Neuron (in vitro differentiated cells): Measurements from ENCODE around the gene CRYBA4.
"Not testable (repeated sequence)": the region's sequence is repeated elsewhere in the genome, so short reads cannot be mapped to it uniquely, and the experiment has no call there.

Experiments used
- H2AFZ ChIP-seq: one replicate; pipeline ENCODE4 v1.6.1; 2013; ENCODE audit warnings: low read depth, mild to moderate bottlenecking, inconsistent platforms, low read length, moderate library complexity
- H3K27me3 ChIP-seq: one replicate; pipeline ENCODE4 v1.6.1; 2013; ENCODE audit warnings: low read length; ENCODE audit not compliant: insufficient read depth
- H3K36me3 ChIP-seq: one replicate; pipeline ENCODE4 v1.6.1; 2013; ENCODE audit warnings: low read length; ENCODE audit not compliant: insufficient read depth
- H3K4me1 ChIP-seq: one replicate; pipeline ENCODE4 v1.6.1; 2013; ENCODE audit warnings: low read length; ENCODE audit not compliant: insufficient read depth
- H3K4me3 ChIP-seq: 2 replicates; pipeline ENCODE4 v1.5.1; 2013; ENCODE audit warnings: mild to moderate bottlenecking, low read length, moderate library complexity
- H3K9me3 ChIP-seq: one replicate; pipeline ENCODE4 v1.6.1; 2013; ENCODE audit warnings: low read length

The CRYBA4 gene

GRCh38 chr22:26608129-26608528 is 13.6 kb upstream of the CRYBA4 start:
- Histone ChIP-seq H3K27me3 (no peaks in the 10 kb centered on the region), H2AFZ (no peak overlapping the region), H3K4me1 (no peaks in the 10 kb centered on the region), H3K36me3 (no peaks in the 10 kb centered on the region), H3K9me3 (no peaks in the 10 kb centered on the region), H3K4me3 (no peak overlapping the region)

- Histone ChIP-seq H3K4me3 (no peak overlapping the region), H3K27me3 (no peaks in the 10 kb centered on the region), H3K4me1 (peaks cover 5% of the 10 kb centered on the region), H2AFZ (no peak overlapping the region), H3K36me3 (no peaks in the 10 kb centered on the region), H3K9me3 (no peaks in the 10 kb centered on the region)
These were observed 12.5 kb upstream of the CRYBA4 start for GRCh38 chr22:26609287-26609686.

- H3K4me1 ChIP-seq: peaks cover 13% of the 10 kb centered on the region
- no peak overlapping the region for H3K4me3 ChIP-seq
These were observed 11.4 kb upstream of the CRYBA4 start for GRCh38 chr22:26610072-26610958.

GRCh38 chr22:26610996-26611395 is 10.8 kb upstream of the CRYBA4 start:
- H2AFZ ChIP-seq: no peak overlapping the region

More at GRCh38 chr22:26610072-26610958, 11.4 kb upstream of the CRYBA4 start:
- Histone ChIP-seq H3K27me3 (no peaks in the 10 kb centered on the region), H3K9me3 (no peaks in the 10 kb centered on the region), H3K36me3 (no peaks in the 10 kb centered on the region), H2AFZ (no peak overlapping the region)

GRCh38 chr22:26612652-26613051 is 9.1 kb upstream of the CRYBA4 start:
- Histone ChIP-seq H3K9me3 (no peaks in the 10 kb centered on the region), H3K4me1 (peaks cover 23% of the 10 kb centered on the region), H3K4me3 (no peak overlapping the region), H3K27me3 (no peaks in the 10 kb centered on the region), H3K36me3 (no peaks in the 10 kb centered on the region), H2AFZ (no peak overlapping the region)

More at GRCh38 chr22:26610996-26611395, 10.8 kb upstream of the CRYBA4 start:
- H3K9me3 ChIP-seq: no peaks in the 10 kb centered on the region
- peaks cover 13% of the 10 kb centered on the region for H3K4me1 ChIP-seq
- H3K4me3 ChIP-seq: no peak overlapping the region
- no peaks in the 10 kb centered on the region for H3K36me3 ChIP-seq
- H3K27me3 ChIP-seq: no peaks in the 10 kb centered on the region

GRCh38 chr22:26613753-26614152 is 8.0 kb upstream of the CRYBA4 start:
- not testable (repeated sequence) for H2AFZ ChIP-seq, H3K27me3 ChIP-seq, H3K4me3 ChIP-seq, H3K36me3 ChIP-seq, H3K9me3 ChIP-seq
- peaks cover 31% of the 10 kb centered on the region for H3K4me1 ChIP-seq

- Histone ChIP-seq H3K36me3 (no peaks in the 10 kb centered on the region), H3K27me3 (no peaks in the 10 kb centered on the region), H2AFZ (no peak overlapping the region), H3K4me3 (no peak overlapping the region), H3K4me1 (peaks cover 31% of the 10 kb centered on the region), H3K9me3 (no peaks in the 10 kb centered on the region)
These were observed 7.4 kb upstream of the CRYBA4 start for GRCh38 chr22:26614322-26614721.

GRCh38 chr22:26615149-26615548 is 6.6 kb upstream of the CRYBA4 start:
- Histone ChIP-seq H3K27me3 (no peaks in the 10 kb centered on the region), H3K4me1 (peaks cover 31% of the 10 kb centered on the region), H3K9me3 (no peaks in the 10 kb centered on the region), H2AFZ (no peak overlapping the region), H3K36me3 (no peaks in the 10 kb centered on the region), H3K4me3 (no peak overlapping the region)

GRCh38 chr22:26615830-26616435 is 5.8 kb upstream of the CRYBA4 start:
- H2AFZ ChIP-seq: no peak overlapping the region
- peaks cover 31% of the 10 kb centered on the region for H3K4me1 ChIP-seq
- H3K36me3 ChIP-seq: no peaks in the 10 kb centered on the region
- no peak overlapping the region for H3K4me3 ChIP-seq
- H3K9me3 ChIP-seq: no peaks in the 10 kb centered on the region
- no peaks in the 10 kb centered on the region for H3K27me3 ChIP-seq

GRCh38 chr22:26616650-26617049 is 5.1 kb upstream of the CRYBA4 start:
- H3K9me3 ChIP-seq: no peaks in the 10 kb centered on the region
- no peak overlapping the region for H3K4me3 ChIP-seq
- no peaks in the 10 kb centered on the region for H3K27me3 ChIP-seq
- H3K4me1 ChIP-seq: peaks cover 34% of the 10 kb centered on the region
- H2AFZ ChIP-seq: no peak overlapping the region
- H3K36me3 ChIP-seq: no peaks in the 10 kb centered on the region

GRCh38 chr22:26617271-26618199 is 4.2 kb upstream of the CRYBA4 start, which contains the start of gene CRYBB1:
CRYBB1 (minus strand) TSS chr22:26618027; CDS start chr22:26616319, 1,708 bp downstream.
- Histone ChIP-seq H2AFZ (peak within 1 kb of the TSS; percentile 23), H3K36me3 (no peaks in the 10 kb centered on the region), H3K9me3 (no peaks in the 10 kb centered on the region), H3K27me3 (no peaks in the 10 kb centered on the region), H3K4me3 (no peak within 1 kb of the TSS), H3K4me1 (peaks cover 38% of the 10 kb centered on the region)

- H3K4me1 ChIP-seq: peaks cover 38% of the 10 kb centered on the region
- no peak overlapping the region for H2AFZ ChIP-seq
- H3K27me3 ChIP-seq: no peaks in the 10 kb centered on the region
- no peak overlapping the region for H3K4me3 ChIP-seq
- H3K36me3 ChIP-seq: no peaks in the 10 kb centered on the region
- H3K9me3 ChIP-seq: no peaks in the 10 kb centered on the region
These were observed 3.3 kb upstream of the CRYBA4 start for GRCh38 chr22:26618455-26618854.

- no peaks in the 10 kb centered on the region for H3K36me3 ChIP-seq
- H3K4me3 ChIP-seq: no peak overlapping the region
- peaks cover 30% of the 10 kb centered on the region for H3K4me1 ChIP-seq
- H3K9me3 ChIP-seq: no peaks in the 10 kb centered on the region
- no peak overlapping the region for H2AFZ ChIP-seq
- H3K27me3 ChIP-seq: no peaks in the 10 kb centered on the region
These were observed 2.3 kb upstream of the CRYBA4 start for GRCh38 chr22:26619510-26619909.
